BE2C (cell line): ENCODE measurements around the gene JMY.

Source experiments
- DNase-seq: peaks from one replicate; pipeline ENCODE4 v3.0.0-alpha.2; 2020
- H3K27me3 ChIP-seq: fragments of 250-450 bp; sonication (Bioruptor Pico); 2 replicates; pipeline ENCODE4 v1.5.1; 2020; ENCODE audit warnings: mild to moderate bottlenecking
- H3K36me3 ChIP-seq: fragments of 250-450 bp; sonication (Bioruptor Pico); 2 replicates; pipeline ENCODE4 v1.5.1; 2020; ENCODE audit warnings: mild to moderate bottlenecking
- H3K4me1 ChIP-seq: fragments of 250-450 bp; sonication (Bioruptor Pico); 2 replicates; pipeline ENCODE4 v1.5.1; 2020
- H3K4me3 ChIP-seq: 2 replicates; pipeline ENCODE4 v1.5.1; 2011; ENCODE audit warnings: low read depth, low read length
- H3K9me3 ChIP-seq: fragments of 250-450 bp; sonication (Bioruptor Pico); 2 replicates; pipeline ENCODE4 v1.5.1; 2020
- TF ChIP-seq, protein P1 (sequence below): IDR thresholded peaks from 2 replicates; pipeline ENCODE4 v1.5.1; 2012; ENCODE audit warnings: mild to moderate bottlenecking, low read depth, low read length

Gene JMY

DNA sequence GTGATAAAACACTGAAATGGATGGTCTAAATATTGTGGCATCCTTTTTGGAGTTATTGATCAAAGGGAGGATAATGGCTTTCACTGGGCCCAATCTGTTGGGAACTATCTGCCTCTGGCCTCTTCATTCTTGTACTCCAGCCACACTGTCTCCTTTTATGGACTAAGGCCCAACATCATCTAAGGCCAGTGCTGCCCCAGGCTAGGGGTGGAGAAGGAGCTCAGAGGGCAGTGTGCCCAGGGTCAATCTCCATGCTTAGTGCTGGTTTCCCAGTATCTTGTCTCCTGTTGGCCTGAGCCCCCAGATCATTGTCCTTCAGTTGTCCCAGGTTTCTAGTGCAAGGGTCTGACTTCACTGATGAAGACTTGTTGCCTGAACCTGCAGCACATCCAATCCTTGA lies 26.4 kb upstream of the JMY start:
- no peaks in the 10 kb centered on the region for H3K36me3 ChIP-seq
- DNase-seq = no peak
- H3K4me3 ChIP-seq = no peak overlapping the region
- H3K4me1 ChIP-seq = no peaks in the 10 kb centered on the region
- no peaks in the 10 kb centered on the region for H3K9me3 ChIP-seq
- TF ChIP-seq, protein P1, sequence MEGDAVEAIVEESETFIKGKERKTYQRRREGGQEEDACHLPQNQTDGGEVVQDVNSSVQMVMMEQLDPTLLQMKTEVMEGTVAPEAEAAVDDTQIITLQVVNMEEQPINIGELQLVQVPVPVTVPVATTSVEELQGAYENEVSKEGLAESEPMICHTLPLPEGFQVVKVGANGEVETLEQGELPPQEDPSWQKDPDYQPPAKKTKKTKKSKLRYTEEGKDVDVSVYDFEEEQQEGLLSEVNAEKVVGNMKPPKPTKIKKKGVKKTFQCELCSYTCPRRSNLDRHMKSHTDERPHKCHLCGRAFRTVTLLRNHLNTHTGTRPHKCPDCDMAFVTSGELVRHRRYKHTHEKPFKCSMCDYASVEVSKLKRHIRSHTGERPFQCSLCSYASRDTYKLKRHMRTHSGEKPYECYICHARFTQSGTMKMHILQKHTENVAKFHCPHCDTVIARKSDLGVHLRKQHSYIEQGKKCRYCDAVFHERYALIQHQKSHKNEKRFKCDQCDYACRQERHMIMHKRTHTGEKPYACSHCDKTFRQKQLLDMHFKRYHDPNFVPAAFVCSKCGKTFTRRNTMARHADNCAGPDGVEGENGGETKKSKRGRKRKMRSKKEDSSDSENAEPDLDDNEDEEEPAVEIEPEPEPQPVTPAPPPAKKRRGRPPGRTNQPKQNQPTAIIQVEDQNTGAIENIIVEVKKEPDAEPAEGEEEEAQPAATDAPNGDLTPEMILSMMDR = no peak
- H3K27me3 ChIP-seq = no peaks in the 10 kb centered on the region

- Histone ChIP-seq H3K4me3 (no peak overlapping the region), H3K4me1 (peaks cover 16% of the 10 kb centered on the region), H3K27me3 (no peaks in the 10 kb centered on the region), H3K36me3 (no peaks in the 10 kb centered on the region; the same call in 1 of the 2 replicates), H3K9me3 (no peaks in the 10 kb centered on the region)
- TF ChIP-seq, protein P1 = no peak
- no peak for DNase-seq
These were observed 11.5 kb upstream of the JMY start for GRCh38 chr5:79224286-79224984.

GRCh38 chr5:79225026-79225425 lies 10.9 kb upstream of the JMY start:
- H3K27me3 ChIP-seq = no peaks in the 10 kb centered on the region

GRCh38 chr5:79225441-79225840 lies 10.5 kb upstream of the JMY start:
- Histone ChIP-seq H3K4me3 (no peak overlapping the region), H3K27me3 (no peaks in the 10 kb centered on the region), H3K4me1 (peaks cover 16% of the 10 kb centered on the region), H3K36me3 (no peaks in the 10 kb centered on the region; the same call in 1 of the 2 replicates), H3K9me3 (no peaks in the 10 kb centered on the region)
- TF ChIP-seq, protein P1 = no peak
- no peak for DNase-seq

More at GRCh38 chr5:79225026-79225425, 10.9 kb upstream of the JMY start:
- Histone ChIP-seq H3K36me3 (no peaks in the 10 kb centered on the region; the same call in 1 of the 2 replicates), H3K4me3 (no peak overlapping the region), H3K4me1 (peaks cover 16% of the 10 kb centered on the region), H3K9me3 (no peaks in the 10 kb centered on the region)
- TF ChIP-seq, protein P1 = no peak
- DNase-seq = no peak

- Histone ChIP-seq H3K9me3 (no peaks in the 10 kb centered on the region), H3K36me3 (no peaks in the 10 kb centered on the region; the same call in 1 of the 2 replicates), H3K27me3 (no peaks in the 10 kb centered on the region), H3K4me1 (peaks cover 16% of the 10 kb centered on the region), H3K4me3 (no peak overlapping the region)
- no peak for DNase-seq
- TF ChIP-seq, protein P1 = no peak
These were observed 8.4 kb upstream of the JMY start for GRCh38 chr5:79227484-79228025.
